Hepatocyte (in vitro differentiated cells): Measurements from ENCODE around the gene MPZL2. TPM values are rescaled to one million over a fixed set of nuclear protein-coding genes. Genes with fewer than 3 reads are reported as not detected.

Experiments used
- DNase-seq: peaks from one replicate; pipeline ENCODE4 v3.0.0-alpha.2; 2016; ENCODE audit warnings: low spot score
- H2AFZ ChIP-seq: fragments of 200-600 bp; sonication (generic); 2 replicates; pipeline ENCODE4 v1.6.0; 2016; ENCODE audit warnings: antibody characterized with exemption, mild to moderate bottlenecking
- H3K27ac ChIP-seq: fragments of 200-600 bp; sonication (generic); 2 replicates; pipeline ENCODE4 v1.5.1; 2016; ENCODE audit warnings: mild to moderate bottlenecking
- H3K27me3 ChIP-seq: fragments of 200-600 bp; sonication (generic); 2 replicates; pipeline ENCODE4 v1.6.1; 2016
- H3K36me3 ChIP-seq: fragments of 200-600 bp; sonication (generic); replicated peaks from 2 replicates; pipeline ENCODE4 v1.5.1; 2016; ENCODE audit warnings: low read depth; ENCODE audit not compliant: insufficient read depth
- H3K4me1 ChIP-seq: fragments of 200-600 bp; sonication (generic); 2 replicates; pipeline ENCODE4 v1.5.1; 2016; ENCODE audit warnings: mild to moderate bottlenecking, moderate library complexity; ENCODE audit not compliant: insufficient read depth
- H3K4me2 ChIP-seq: fragments of 200-600 bp; sonication (generic); 2 replicates; pipeline ENCODE4 v1.6.0; 2016
- H3K4me3 ChIP-seq: fragments of 200-600 bp; sonication (generic); 2 replicates; pipeline ENCODE4 v1.5.1; 2016; ENCODE audit warnings: mild to moderate bottlenecking
- H3K79me2 ChIP-seq: fragments of 200-600 bp; sonication (generic); 2 replicates; pipeline ENCODE4 v1.6.0; 2017; ENCODE audit warnings: mild to moderate bottlenecking
- H3K9me2 ChIP-seq: fragments of 200-600 bp; sonication (generic); replicated peaks from 2 replicates; pipeline ENCODE4 v1.6.0; 2017; ENCODE audit warnings: mild to moderate bottlenecking; ENCODE audit not compliant: insufficient read depth
- H3K9me3 ChIP-seq: fragments of 200-600 bp; sonication (generic); 2 replicates; pipeline ENCODE4 v1.5.1; 2016; ENCODE audit warnings: low read depth, mild to moderate bottlenecking
- H4K20me1 ChIP-seq: fragments of 200-600 bp; sonication (generic); 2 replicates; pipeline ENCODE4 v1.6.0; 2016; ENCODE audit warnings: mild to moderate bottlenecking; ENCODE audit not compliant: insufficient read depth, poor library complexity, severe bottlenecking
- EZH2 ChIP-seq: fragments of 200-600 bp; sonication (generic); IDR thresholded peaks from 2 replicates; pipeline ENCODE4 v1.6.1; 2016; ENCODE audit warnings: antibody characterized with exemption, mild to moderate bottlenecking, borderline replicate concordance
- EZH2phosphoT487 ChIP-seq: fragments of 200-600 bp; sonication (generic); IDR thresholded peaks from one replicate; pipeline ENCODE4 v1.6.1; 2018; ENCODE audit warnings: antibody characterized with exemption, mild to moderate bottlenecking, low read depth, moderate library complexity; ENCODE audit not compliant: unreplicated experiment, severe bottlenecking
- WGBS: methylation state at CpG from one replicate; pipeline ENCODE4 v1.1.6; 2016; ENCODE audit warnings: low lambda C conversion rate; ENCODE audit errors: missing lambda C conversion rate; 5-methylcytosine and 5-hydroxymethylcytosine counted together
- polyA plus RNA-seq: library from polyadenylated mRNA; unstranded; fragments of >200 nt; fragmentation: Nextera tagmentation; extraction: Ambion mirVana; gene quantifications from 2 replicates; pipeline ENCODE4 v1.2.1, GENCODE V29; 2016
- total RNA-seq: library from RNA; depleted of rRNA; stranded (reverse); fragments of >200 nt; gene quantifications from 2 replicates; pipeline ENCODE4 v1.2.3, GENCODE V29; 2014
- TF ChIP-seq, protein P1 (sequence below): fragments of 200-600 bp; sonication (generic); IDR thresholded peaks from 2 replicates; pipeline ENCODE4 v1.5.1; 2016; ENCODE audit warnings: antibody characterized with exemption, mild to moderate bottlenecking; ENCODE audit not compliant: poor library complexity

The MPZL2 gene
- total and polyA plus RNA-seq, 2 experiments from 2014 or later = 47.2 to 48.0 TPM

- H3K9me2 ChIP-seq = no peaks in the 10 kb centered on the region
- peak within 1 kb of the TSS; percentile 95 for H3K27ac ChIP-seq
- no peaks in the 10 kb centered on the region for H3K27me3 ChIP-seq
- H2AFZ ChIP-seq = peak within 1 kb of the TSS; percentile 70
- H3K9me3 ChIP-seq = no peaks in the 10 kb centered on the region
- peak within 1 kb of the TSS; percentile 74 for H3K4me2 ChIP-seq
- WGBS = 5% methylated on average over 31 of the region's 33 CpGs
- peaks cover 30% of the 10 kb centered on the region for H3K79me2 ChIP-seq
- peaks cover 7% of the 10 kb centered on the region for H3K4me1 ChIP-seq
- peak; percentile 98 for DNase-seq
- peak within 1 kb of the TSS; percentile 32 for H3K4me3 ChIP-seq
- TF ChIP-seq EZH2 (no peak), EZH2phosphoT487 (no peak)
- TF ChIP-seq, protein P1, sequence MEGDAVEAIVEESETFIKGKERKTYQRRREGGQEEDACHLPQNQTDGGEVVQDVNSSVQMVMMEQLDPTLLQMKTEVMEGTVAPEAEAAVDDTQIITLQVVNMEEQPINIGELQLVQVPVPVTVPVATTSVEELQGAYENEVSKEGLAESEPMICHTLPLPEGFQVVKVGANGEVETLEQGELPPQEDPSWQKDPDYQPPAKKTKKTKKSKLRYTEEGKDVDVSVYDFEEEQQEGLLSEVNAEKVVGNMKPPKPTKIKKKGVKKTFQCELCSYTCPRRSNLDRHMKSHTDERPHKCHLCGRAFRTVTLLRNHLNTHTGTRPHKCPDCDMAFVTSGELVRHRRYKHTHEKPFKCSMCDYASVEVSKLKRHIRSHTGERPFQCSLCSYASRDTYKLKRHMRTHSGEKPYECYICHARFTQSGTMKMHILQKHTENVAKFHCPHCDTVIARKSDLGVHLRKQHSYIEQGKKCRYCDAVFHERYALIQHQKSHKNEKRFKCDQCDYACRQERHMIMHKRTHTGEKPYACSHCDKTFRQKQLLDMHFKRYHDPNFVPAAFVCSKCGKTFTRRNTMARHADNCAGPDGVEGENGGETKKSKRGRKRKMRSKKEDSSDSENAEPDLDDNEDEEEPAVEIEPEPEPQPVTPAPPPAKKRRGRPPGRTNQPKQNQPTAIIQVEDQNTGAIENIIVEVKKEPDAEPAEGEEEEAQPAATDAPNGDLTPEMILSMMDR = no peak
- no peaks in the 10 kb centered on the region for H4K20me1 ChIP-seq
- H3K36me3 ChIP-seq = no peaks in the 10 kb centered on the region
These were observed 12.0 kb downstream of the MPZL2 start, which contains the start of gene MPZL3 for GRCh38 chr11:118251858-118252652. Gene MPZL3, minus strand, starts transcription at chr11:118252365. Its CDS starts 71 bp downstream, at chr11:118252294.

DNA sequence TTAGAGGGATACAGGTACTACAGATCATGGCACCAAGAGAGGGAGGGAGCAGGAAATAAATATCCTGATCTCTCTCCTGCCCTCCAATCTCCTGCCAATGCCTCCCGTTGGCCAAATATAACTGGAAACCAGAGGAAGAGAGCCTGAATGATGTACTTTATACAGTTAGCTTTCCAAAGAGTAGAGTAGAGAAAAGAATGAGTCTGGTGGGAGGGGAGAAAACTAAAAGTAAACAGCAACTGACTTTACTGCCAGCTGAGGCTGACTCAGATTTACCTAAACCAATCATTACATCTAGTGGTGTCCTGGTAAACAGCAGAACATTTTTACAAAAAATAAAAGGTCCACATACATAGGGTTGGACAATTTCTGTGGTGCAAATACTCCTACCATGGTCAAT, 17.1 kb downstream of the MPZL2 start:
- peak; percentile 54 for DNase-seq
- Histone ChIP-seq H2AFZ (no peak overlapping the region), H3K4me1 (peaks cover 9% of the 10 kb centered on the region), H3K27ac (peak overlapping the region; percentile 80), H3K9me3 (no peaks in the 10 kb centered on the region), H3K27me3 (no peaks in the 10 kb centered on the region), H4K20me1 (no peaks in the 10 kb centered on the region), H3K9me2 (no peaks in the 10 kb centered on the region), H3K4me2 (peak overlapping the region; percentile 6), H3K79me2 (peaks cover 48% of the 10 kb centered on the region), H3K36me3 (no peaks in the 10 kb centered on the region), H3K4me3 (no peak overlapping the region)
- TF ChIP-seq EZH2phosphoT487 (no peak), EZH2 (no peak)
- TF ChIP-seq, protein P1 = no peak
- 48% methylated on average over 1 of the region's 1 CpG for WGBS

DNA sequence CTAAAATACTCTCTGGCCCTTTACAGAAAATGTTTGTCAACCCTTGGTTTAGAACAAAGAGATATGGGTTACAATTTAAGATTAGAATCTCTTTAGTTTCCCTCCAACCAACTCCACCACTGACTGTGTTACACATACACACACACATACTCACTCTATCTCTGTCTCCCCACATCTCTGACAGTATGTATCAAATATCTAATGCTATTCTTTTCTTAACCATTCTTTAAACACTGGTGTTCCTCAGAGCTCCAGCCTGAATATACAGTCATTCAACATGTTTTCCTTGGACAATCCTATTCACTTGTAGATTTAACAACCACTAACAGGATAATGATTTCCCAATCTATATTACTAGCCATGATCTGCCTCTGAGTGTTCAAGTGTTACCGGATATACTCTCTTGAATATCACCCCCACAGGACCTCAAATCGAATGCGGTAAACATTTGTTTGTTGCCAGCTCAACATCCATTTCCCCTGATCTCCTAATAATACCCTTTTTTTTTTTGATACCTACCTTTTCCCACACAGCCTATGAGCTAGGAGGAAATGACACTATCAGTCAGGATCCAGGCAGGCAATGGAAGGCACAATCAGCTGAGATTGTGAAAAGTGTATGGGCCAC, 18.0 kb downstream of the MPZL2 start:
- Histone ChIP-seq H3K4me1 (peaks cover 13% of the 10 kb centered on the region), H3K9me3 (no peaks in the 10 kb centered on the region), H3K79me2 (peaks cover 44% of the 10 kb centered on the region), H3K4me3 (no peak overlapping the region), H3K4me2 (no peak overlapping the region), H3K36me3 (no peaks in the 10 kb centered on the region), H3K27me3 (no peaks in the 10 kb centered on the region), H4K20me1 (no peaks in the 10 kb centered on the region), H2AFZ (no peak overlapping the region), H3K27ac (peak overlapping the region; percentile 30), H3K9me2 (no peaks in the 10 kb centered on the region)
- 97% methylated on average over 3 of the region's 3 CpGs for WGBS
- no peak for DNase-seq
- TF ChIP-seq, protein P1 = no peak
- no peak for TF ChIP-seq EZH2
- TF ChIP-seq EZH2phosphoT487 = no peak
